WTC11 (cell line): Measurements from ENCODE around the gene AGBL5. TPM values are rescaled to one million over a fixed set of nuclear protein-coding genes. Genes with fewer than 3 reads are reported as not detected.

Experiments used
- ATAC-seq: fragments of 200-7000 bp; cut with Tn5 transposase; 2 replicates; pipeline ENCODE4 v1.10.0; 2021; ENCODE audit warnings: mild to moderate bottlenecking, moderate library complexity
- CTCF ChIA-PET: fragments of 300-600 bp; sonication (Branson Sonifier 250); formaldehyde crosslinking; loops from one replicate; lab custom pipeline; 2021; ENCODE audit warnings: antibody characterized with exemption; lab: Charles Lee
- POLR2A ChIA-PET: fragments of 350-600 bp; sonication (Branson Sonifier 250); formaldehyde crosslinking; loops from one replicate; lab custom pipeline; 2021; ENCODE audit warnings: antibody characterized with exemption; lab: Charles Lee
- DNase-seq: peaks from one replicate; pipeline ENCODE4 v3.0.0; 2021; ENCODE audit warnings: low spot score
- H3K27ac Mint-ChIP-seq: 2 replicates; pipeline ENCODE4 v1.8.0; 2021; ENCODE audit warnings: mixed read lengths
- H3K27me3 Mint-ChIP-seq: 2 replicates; pipeline ENCODE4 v1.8.0; 2021; ENCODE audit warnings: low read depth, mild to moderate bottlenecking, moderate library complexity, mixed read lengths
- H3K36me3 Mint-ChIP-seq: 2 replicates; pipeline ENCODE4 v1.8.0; 2021; ENCODE audit warnings: mixed read lengths
- H3K4me1 Mint-ChIP-seq: 2 replicates; pipeline ENCODE4 v1.8.0; 2022; ENCODE audit warnings: mixed read lengths
- H3K4me3 Mint-ChIP-seq: 2 replicates; pipeline ENCODE4 v1.8.0; 2021; ENCODE audit warnings: mild to moderate bottlenecking, moderate library complexity, mixed read lengths
- H3K9me3 Mint-ChIP-seq: 2 replicates; pipeline ENCODE4 v1.8.0; 2021; ENCODE audit warnings: mixed read lengths
- CBFB ChIP-seq: sonication (generic); formaldehyde crosslinking; IDR thresholded peaks from 2 replicates; pipeline ENCODE4 v1.8.1; 2022; ENCODE audit warnings: mild to moderate bottlenecking, low read depth, missing genetic modification reagents
- E2F5 ChIP-seq: sonication (generic); formaldehyde crosslinking; IDR thresholded peaks from 2 replicates; pipeline ENCODE4 v1.8.1; 2022; ENCODE audit warnings: mild to moderate bottlenecking, moderate library complexity, missing genetic modification reagents
- ELF4 ChIP-seq: sonication (generic); formaldehyde crosslinking; IDR thresholded peaks from 2 replicates; pipeline ENCODE4 v1.8.1; 2022; ENCODE audit warnings: low read depth, mild to moderate bottlenecking, moderate library complexity, missing genetic modification reagents
- FOXP1 ChIP-seq: sonication (generic); formaldehyde crosslinking; IDR thresholded peaks from 2 replicates; pipeline ENCODE4 v1.8.0; 2022; ENCODE audit warnings: missing genetic modification reagents, mild to moderate bottlenecking, moderate library complexity, borderline replicate concordance
- FOXP4 ChIP-seq: sonication (generic); formaldehyde crosslinking; IDR thresholded peaks from 2 replicates; pipeline ENCODE4 v1.8.0; 2022; ENCODE audit warnings: mild to moderate bottlenecking, missing genetic modification reagents
- GRHL2 ChIP-seq: fragments of 250-450 bp; sonication (Bioruptor Pico); IDR thresholded peaks from 2 replicates; pipeline ENCODE4 v1.8.0; 2022; ENCODE audit warnings: mild to moderate bottlenecking, moderate library complexity; ENCODE audit not compliant: insufficient replicate concordance, severe bottlenecking
- MYBL2 ChIP-seq: sonication (generic); formaldehyde crosslinking; IDR thresholded peaks from 2 replicates; pipeline ENCODE4 v1.8.1; 2023; ENCODE audit warnings: mild to moderate bottlenecking, moderate library complexity, missing genetic modification reagents
- NR1H2 ChIP-seq: sonication (generic); formaldehyde crosslinking; IDR thresholded peaks from 2 replicates; pipeline ENCODE4 v1.9.0; 2021; ENCODE audit warnings: mild to moderate bottlenecking, moderate library complexity, missing genetic modification reagents
- NR3C1 ChIP-seq: sonication (generic); formaldehyde crosslinking; conservative IDR thresholded peaks from 2 replicates; pipeline ENCODE4 v1.8.1; 2023; ENCODE audit warnings: low read depth, mild to moderate bottlenecking, missing genetic modification reagents
- PRDM15 ChIP-seq: sonication (generic); formaldehyde crosslinking; IDR thresholded peaks from 2 replicates; pipeline ENCODE4 v1.8.0; 2022; ENCODE audit warnings: missing genetic modification reagents
- SMAD3 ChIP-seq: sonication (generic); formaldehyde crosslinking; IDR thresholded peaks from 2 replicates; pipeline ENCODE4 v1.8.0; 2022; ENCODE audit warnings: missing genetic modification reagents, mild to moderate bottlenecking, borderline replicate concordance
- SMAD4 ChIP-seq: sonication (generic); formaldehyde crosslinking; IDR thresholded peaks from 2 replicates; pipeline ENCODE4 v1.8.0; 2022; ENCODE audit warnings: mild to moderate bottlenecking, missing genetic modification reagents
- ZBTB21 ChIP-seq: sonication (generic); formaldehyde crosslinking; IDR thresholded peaks from 2 replicates; pipeline ENCODE4 v1.8.1; 2023; ENCODE audit warnings: mild to moderate bottlenecking, missing genetic modification reagents, borderline replicate concordance
- ZBTB43 ChIP-seq: sonication (generic); formaldehyde crosslinking; IDR thresholded peaks from 2 replicates; pipeline ENCODE4 v1.8.1; 2023; ENCODE audit warnings: mild to moderate bottlenecking, missing genetic modification reagents
- ZNF532 ChIP-seq: fragments of 250-450 bp; sonication (Bioruptor Pico); IDR thresholded peaks from 2 replicates; pipeline ENCODE4 v1.9.0; 2021; ENCODE audit warnings: mild to moderate bottlenecking, borderline replicate concordance
- total RNA-seq: library from RNA; stranded (reverse); gene quantifications from 3 replicates; pipeline ENCODE4 v1.2.3, GENCODE V29; 2021

Gene AGBL5
- total RNA-seq, 1 experiment from 2014 or later, result 43.0 TPM

- TF ChIP-seq PRDM15 (CRISPR knock-in tag), result no peak
- no peak for TF ChIP-seq GRHL2
- TF ChIP-seq MYBL2 (CRISPR knock-in tag), result no peak
- no peak for TF ChIP-seq ELF4 (CRISPR knock-in tag)
- no peak for TF ChIP-seq E2F5 (CRISPR knock-in tag)
- no peak for TF ChIP-seq ZBTB43 (CRISPR knock-in tag)
- TF ChIP-seq SMAD4 (CRISPR knock-in tag), result no peak
- TF ChIP-seq ZNF532 (CRISPR knock-in tag), result no peak
- no peak for TF ChIP-seq FOXP1 (CRISPR knock-in tag)
- TF ChIP-seq ZBTB21 (CRISPR knock-in tag), result no peak
- TF ChIP-seq NR3C1 (CRISPR knock-in tag), result no peak
These were observed 56.8 kb downstream of the AGBL5 start (continued) for GRCh38 chr2:27108221-27108620.

GRCh38 chr2:27109083-27109482, 57.6 kb downstream of the AGBL5 start:
- Mint-ChIP-seq H3K4me1 (peaks cover 2% of the 10 kb centered on the region; the same call in 1 of the 2 replicates), H3K4me3 (no peak overlapping the region), H3K27ac (no peak overlapping the region), H3K27me3 (0 out of 2 replicates have a peak, but pooled peaks cover 5% of the 10 kb centered on the region), H3K36me3 (no peaks in the 10 kb centered on the region), H3K9me3 (no peaks in the 10 kb centered on the region)
- ChIA-PET POLR2A (no interaction called here), CTCF (interaction anchor here (1.1 to 1.9 kb wide), 3 partner anchors 24 to 183 kb away, joined by 3 to 9 read pairs (median 4); no protein-coding TSS in a partner anchor)
- no peak for DNase-seq
- ATAC-seq, result no peak
- no peak for TF ChIP-seq NR1H2 (CRISPR knock-in tag)
- no peak for TF ChIP-seq SMAD3
- no peak for TF ChIP-seq CBFB
- no peak for TF ChIP-seq FOXP4 (CRISPR knock-in tag)
